BLaER1 treated with 17β-estradiol and CSF1 and Interleukin-3, amounts not matched to agents 10 nM and 100 nM (cell line): ENCODE measurements around the gene SIK3.

Source experiments
- H3K27ac ChIP-seq, 11 experiments: shearing (Covaris generic); formaldehyde crosslinking; 2 replicates each; pipeline ENCODE4 v1.8.1; 2022
- H3K27me3 ChIP-seq, 11 experiments: shearing (Covaris generic); formaldehyde crosslinking; 2 replicates each; pipeline ENCODE4 v1.8.1; 2022
- H3K36me3 ChIP-seq, 11 experiments: shearing (Covaris generic); formaldehyde crosslinking; 2 replicates each; pipeline ENCODE4 v1.8.1; 2022
- H3K4me1 ChIP-seq, 10 experiments: shearing (Covaris generic); formaldehyde crosslinking; 2 replicates each; pipeline ENCODE4 v1.8.1; 2022
- H3K4me2 ChIP-seq, 11 experiments: shearing (Covaris generic); formaldehyde crosslinking; 2 replicates each; pipeline ENCODE4 v1.8.1; 2022
- H3K4me3 ChIP-seq, 10 experiments: shearing (Covaris generic); formaldehyde crosslinking; 2 replicates each; pipeline ENCODE4 v1.8.1; 2022
- H3K9ac ChIP-seq, 11 experiments: shearing (Covaris generic); formaldehyde crosslinking; 2 replicates each; pipeline ENCODE4 v1.8.1; 2022
- H3K9me3 ChIP-seq, 11 experiments: shearing (Covaris generic); formaldehyde crosslinking; replicated peaks in 1 of 11; 2 replicates each; pipeline ENCODE4 v1.8.1; 2022
- H4K20me1 ChIP-seq, 11 experiments: shearing (Covaris generic); formaldehyde crosslinking; 2 replicates each; pipeline ENCODE4 v1.8.1; 2022
- Cebpa-rat ChIP-seq, 11 experiments: shearing (Covaris generic); IDR thresholded peaks; 2 replicates each; pipeline ENCODE4 v1.8.1; 2022

Gene SIK3

DNA sequence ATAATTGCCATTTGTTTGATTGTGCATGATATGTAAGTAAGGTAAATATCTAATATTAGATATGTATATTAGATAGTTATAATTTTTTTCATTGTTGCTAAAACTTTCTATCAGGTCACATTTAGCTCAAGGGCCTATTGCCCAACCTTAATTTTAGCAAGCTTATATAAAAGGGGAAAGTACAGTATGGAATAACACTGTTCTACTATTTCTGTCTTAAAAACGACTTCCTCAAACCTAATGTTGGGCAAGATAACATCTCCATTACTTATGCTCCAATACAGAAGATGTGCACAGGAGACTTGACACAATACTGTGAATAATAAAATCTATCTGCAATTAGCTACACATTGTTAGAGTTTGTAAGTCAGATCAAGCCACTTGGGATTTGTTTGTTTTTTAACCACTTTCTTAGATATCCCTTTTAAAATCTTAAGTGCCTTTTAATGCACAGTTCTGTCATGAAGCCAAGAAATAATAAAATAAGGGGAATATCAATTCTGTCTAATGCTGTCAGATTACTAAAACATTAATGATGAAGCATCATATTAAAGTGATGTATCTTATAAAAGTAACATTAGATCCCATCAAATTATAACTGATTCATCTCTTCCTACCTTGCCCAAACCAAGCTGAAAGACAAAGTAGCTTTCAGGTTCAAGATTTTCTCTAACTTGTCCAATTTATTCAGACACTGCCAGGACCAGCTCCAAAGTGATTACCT lies 98.1 kb downstream of the SIK3 start:
- no peaks in the 10 kb centered on the region for H3K9me3 ChIP-seq
- no peaks in the 10 kb centered on the region for H3K27me3 ChIP-seq
- peak overlapping the region in 1 of 11 experiments; percentile 16; a peak in 2 of 22 replicates for H3K9ac ChIP-seq
- H3K4me3 ChIP-seq, result no peak overlapping the region
- peak overlapping the region in 7 of 11 experiments; percentile 9 to 75 (median 47); a peak in 12 of 22 replicates for H3K4me2 ChIP-seq
- H3K36me3 ChIP-seq, result peaks cover 0 to 17% (median 4%) of the 10 kb centered on the region in 11 experiments; a peak in 6 of 22 replicates
- peak in 2 of 11 experiments; percentile 36 to 73; a peak in 3 of 22 replicates for TF ChIP-seq Cebpa-rat (IDR thresholded peaks at IDR 0.05)
- H3K4me1 ChIP-seq, result peaks cover 0 to 67% (median 25%) of the 10 kb centered on the region in 10 experiments; a peak in 14 of 20 replicates
- H4K20me1 ChIP-seq, result peaks cover 0 to 98% (median 33%) of the 10 kb centered on the region in 11 experiments; a peak in 15 of 22 replicates
- H3K27ac ChIP-seq, result peak overlapping the region in 7 of 11 experiments; percentile 4 to 72 (median 52); a peak in 13 of 22 replicates

DNA sequence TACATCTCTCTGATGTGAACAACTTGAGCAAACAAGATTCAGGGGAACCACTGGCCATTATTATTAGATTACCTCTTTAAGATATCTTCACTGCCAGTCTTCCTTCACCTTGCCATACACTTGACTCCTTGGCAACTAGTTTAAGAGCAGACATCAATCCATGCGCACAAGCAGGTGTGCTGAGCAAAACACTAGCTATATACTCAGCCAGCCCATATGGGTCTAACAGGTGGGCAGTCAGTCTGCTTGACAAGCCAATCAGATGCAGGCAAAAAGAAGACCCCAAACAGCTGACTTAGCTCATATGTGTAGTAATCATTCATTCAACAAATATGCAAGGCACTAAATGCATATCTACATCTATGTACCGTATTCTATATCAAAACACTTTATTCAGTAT lies 101.2 kb downstream of the SIK3 start:
- Histone ChIP-seq H4K20me1 (peaks cover 0 to 95% (median 17%) of the 10 kb centered on the region in 11 experiments; a peak in 13 of 22 replicates), H3K4me1 (peaks cover 17 to 65% (median 38%) of the 10 kb centered on the region in 10 experiments), H3K4me3 (no peak overlapping the region), H3K36me3 (peaks cover 0 to 5% (median 0%) of the 10 kb centered on the region in 11 experiments; a peak in 1 of 22 replicates), H3K27ac (no peak overlapping the region), H3K9ac (no peak overlapping the region), H3K27me3 (no peaks in the 10 kb centered on the region), H3K9me3 (no peaks in the 10 kb centered on the region), H3K4me2 (no peak overlapping the region)
- TF ChIP-seq Cebpa-rat (IDR thresholded peaks at IDR 0.05), result no peak

DNA sequence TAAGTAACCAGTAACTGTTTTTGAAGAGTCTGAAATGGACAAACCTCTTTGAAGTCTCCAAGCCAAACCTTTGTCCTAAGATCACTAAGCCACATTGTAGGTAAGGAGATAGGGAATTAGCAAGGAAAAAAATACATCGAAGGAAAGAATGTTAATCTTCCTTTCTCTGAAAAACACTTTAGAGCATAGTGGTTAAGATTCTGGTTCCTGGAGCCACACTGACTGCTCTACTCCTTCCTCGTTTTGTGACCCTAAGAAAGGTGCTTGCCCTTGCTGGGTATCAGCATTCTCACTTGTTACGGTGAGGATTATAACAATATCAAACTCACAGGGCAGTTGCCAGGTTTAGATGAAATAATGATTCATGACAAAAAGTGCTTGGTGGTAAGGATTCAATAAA lies 104.0 kb downstream of the SIK3 start:
- H3K36me3 ChIP-seq, result peaks cover 0 to 9% (median 0%) of the 10 kb centered on the region in 11 experiments; a peak in 2 of 22 replicates
- no peak for TF ChIP-seq Cebpa-rat (IDR thresholded peaks at IDR 0.05)
- H3K4me1 ChIP-seq, result peaks cover 17 to 66% (median 33%) of the 10 kb centered on the region in 10 experiments
- H3K4me2 ChIP-seq, result peak overlapping the region; percentile 53 to 79 (median 65); a peak in 20 of 22 replicates
- H3K27me3 ChIP-seq, result no peaks in the 10 kb centered on the region
- H3K9me3 ChIP-seq, result no peaks in the 10 kb centered on the region
- peaks cover 0 to 77% (median 10%) of the 10 kb centered on the region in 11 experiments; a peak in 10 of 22 replicates for H4K20me1 ChIP-seq
- peak overlapping the region in 8 of 11 experiments; percentile 7 to 63 (median 48); a peak in 11 of 22 replicates for H3K9ac ChIP-seq
- H3K4me3 ChIP-seq, result no peak overlapping the region
- H3K27ac ChIP-seq, result peak overlapping the region in 9 of 11 experiments; percentile 11 to 68 (median 45); a peak in 13 of 22 replicates

DNA sequence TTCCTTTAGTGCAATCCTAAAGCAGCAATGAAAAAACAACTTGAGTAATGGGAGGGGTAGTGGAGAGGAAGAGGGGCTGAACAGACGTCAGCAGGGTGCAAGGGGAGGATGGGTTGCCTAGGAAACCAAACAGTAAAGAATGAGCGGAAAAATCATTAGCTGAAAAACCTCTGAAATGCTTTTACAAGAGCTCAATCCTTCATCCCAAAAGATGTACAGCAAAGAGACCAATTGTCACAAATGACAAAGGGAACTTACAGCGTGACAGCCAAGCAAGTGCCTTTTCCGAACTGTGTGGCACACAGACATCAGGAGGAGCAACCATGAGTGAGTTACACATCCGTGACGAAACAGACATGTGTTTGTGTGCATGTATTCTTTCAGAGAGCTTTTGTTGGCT lies 104.6 kb downstream of the SIK3 start:
- H3K4me2 ChIP-seq, result peak overlapping the region; percentile 53 to 79 (median 65)
- peak overlapping the region in 9 of 11 experiments; percentile 7 to 63 (median 45); a peak in 12 of 22 replicates for H3K9ac ChIP-seq
- peaks cover 0 to 9% (median 0%) of the 10 kb centered on the region in 11 experiments; a peak in 2 of 22 replicates for H3K36me3 ChIP-seq
- peak overlapping the region in 10 of 11 experiments; percentile 11 to 68 (median 42); a peak in 14 of 22 replicates for H3K27ac ChIP-seq
- peaks cover 0 to 71% (median 10%) of the 10 kb centered on the region in 11 experiments; a peak in 10 of 22 replicates for H4K20me1 ChIP-seq
- H3K9me3 ChIP-seq, result no peaks in the 10 kb centered on the region
- no peaks in the 10 kb centered on the region for H3K27me3 ChIP-seq
- no peak for TF ChIP-seq Cebpa-rat (IDR thresholded peaks at IDR 0.05)
- H3K4me1 ChIP-seq, result peaks cover 17 to 69% (median 39%) of the 10 kb centered on the region in 10 experiments
- H3K4me3 ChIP-seq, result peak overlapping the region in 1 of 10 experiments; percentile 26; a peak in 2 of 20 replicates

DNA sequence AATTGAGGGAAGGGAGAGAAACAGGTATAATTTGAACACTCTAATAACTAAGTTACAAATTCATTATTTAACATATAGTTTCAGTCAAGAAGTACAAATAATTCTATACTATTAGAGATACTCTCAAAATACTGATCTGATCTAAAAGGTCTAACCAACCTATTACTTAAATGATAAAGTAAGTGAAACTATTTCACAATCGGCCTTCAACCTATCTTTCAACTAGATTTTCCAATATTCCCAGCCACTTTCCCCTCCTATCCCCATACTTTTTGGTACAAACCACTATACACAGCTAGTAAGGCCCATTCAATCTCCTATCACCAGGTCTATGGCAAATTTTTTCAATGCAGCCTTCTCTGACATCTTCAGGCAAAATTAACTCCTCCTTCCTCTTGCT lies 106.7 kb downstream of the SIK3 start:
- Histone ChIP-seq H3K9me3 (peaks cover 0 to 6% (median 0%) of the 10 kb centered on the region in 11 experiments; a peak in 1 of 22 replicates), H3K9ac (no peak overlapping the region), H4K20me1 (peaks cover 0 to 66% (median 8%) of the 10 kb centered on the region in 11 experiments; a peak in 10 of 22 replicates), H3K27ac (no peak overlapping the region; a peak in 1 of 22 replicates), H3K36me3 (peaks cover 0 to 9% (median 0%) of the 10 kb centered on the region in 11 experiments; a peak in 3 of 22 replicates), H3K4me1 (peaks cover 26 to 90% (median 58%) of the 10 kb centered on the region in 10 experiments), H3K4me3 (no peak overlapping the region), H3K27me3 (no peaks in the 10 kb centered on the region), H3K4me2 (peak overlapping the region in 1 of 11 experiments; percentile 81; a peak in 2 of 22 replicates)
- TF ChIP-seq Cebpa-rat (IDR thresholded peaks at IDR 0.05), result no peak

DNA sequence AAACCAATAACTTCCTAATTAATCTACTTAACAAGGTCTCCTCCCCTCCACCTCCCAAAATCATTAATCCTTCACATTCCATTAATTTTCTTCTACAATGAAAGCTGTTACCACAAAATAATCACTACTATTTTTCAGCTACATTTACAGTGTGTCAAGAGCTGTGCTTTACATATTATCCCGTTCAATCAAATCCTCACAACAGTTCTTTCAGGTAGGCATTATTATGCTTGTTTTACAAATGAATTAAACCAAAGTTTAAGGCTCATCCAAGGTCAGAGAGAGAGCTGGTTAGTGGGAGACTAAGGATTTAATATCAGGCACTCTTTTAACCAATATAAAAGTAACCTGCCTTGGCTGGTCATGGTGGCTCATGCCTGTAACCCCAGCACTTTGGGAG lies 107.4 kb downstream of the SIK3 start:
- Histone ChIP-seq H3K4me1 (peaks cover 33 to 96% (median 65%) of the 10 kb centered on the region in 10 experiments), H3K4me2 (peak overlapping the region in 5 of 11 experiments; percentile 20 to 98 (median 81); a peak in 6 of 22 replicates), H3K9me3 (peaks cover 0 to 6% (median 0%) of the 10 kb centered on the region in 11 experiments; a peak in 1 of 22 replicates), H3K36me3 (peaks cover 0 to 9% (median 0%) of the 10 kb centered on the region in 11 experiments; a peak in 2 of 22 replicates), H3K4me3 (no peak overlapping the region), H3K27ac (peak overlapping the region in 3 of 11 experiments; percentile 8 to 86 (median 85); a peak in 4 of 22 replicates), H3K9ac (no peak overlapping the region), H4K20me1 (peaks cover 0 to 59% (median 5%) of the 10 kb centered on the region in 11 experiments; a peak in 8 of 22 replicates), H3K27me3 (no peaks in the 10 kb centered on the region)
- TF ChIP-seq Cebpa-rat (IDR thresholded peaks at IDR 0.05), result no peak

DNA sequence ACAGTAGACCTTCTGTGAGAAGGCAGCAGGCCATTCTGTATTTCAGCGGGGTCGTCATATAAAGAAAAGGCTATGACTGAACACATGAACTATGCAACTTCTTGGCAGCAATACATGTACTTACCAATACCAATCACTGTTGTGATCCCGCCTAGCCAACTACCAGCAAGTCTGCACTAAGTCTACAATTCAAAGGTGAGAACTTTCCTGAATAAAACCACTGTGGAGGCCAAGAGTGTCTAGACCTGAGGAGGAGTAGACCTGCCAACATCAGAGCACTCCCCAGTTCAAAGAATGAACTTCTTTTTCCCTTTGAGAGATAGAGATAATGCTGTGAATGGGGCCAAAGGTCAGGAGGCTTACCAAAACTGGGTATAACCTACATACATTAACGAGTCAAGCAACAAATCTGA lies 108.2 kb downstream of the SIK3 start:
- Histone ChIP-seq H3K27ac (peak overlapping the region in 5 of 11 experiments; percentile 8 to 86 (median 83); a peak in 10 of 22 replicates), H3K36me3 (peaks cover 0 to 9% (median 0%) of the 10 kb centered on the region in 11 experiments; a peak in 2 of 22 replicates), H4K20me1 (peaks cover 0 to 53% (median 5%) of the 10 kb centered on the region in 11 experiments; a peak in 8 of 22 replicates), H3K4me1 (peaks cover 33 to 97% (median 72%) of the 10 kb centered on the region in 10 experiments), H3K4me2 (peak overlapping the region in 6 of 11 experiments; percentile 26 to 98 (median 78); a peak in 11 of 22 replicates), H3K4me3 (no peak overlapping the region), H3K9me3 (peaks cover 0 to 6% (median 0%) of the 10 kb centered on the region in 11 experiments; a peak in 1 of 22 replicates), H3K27me3 (no peaks in the 10 kb centered on the region), H3K9ac (no peak overlapping the region; a peak in 1 of 22 replicates)
- TF ChIP-seq Cebpa-rat (IDR thresholded peaks at IDR 0.05), result no peak

DNA sequence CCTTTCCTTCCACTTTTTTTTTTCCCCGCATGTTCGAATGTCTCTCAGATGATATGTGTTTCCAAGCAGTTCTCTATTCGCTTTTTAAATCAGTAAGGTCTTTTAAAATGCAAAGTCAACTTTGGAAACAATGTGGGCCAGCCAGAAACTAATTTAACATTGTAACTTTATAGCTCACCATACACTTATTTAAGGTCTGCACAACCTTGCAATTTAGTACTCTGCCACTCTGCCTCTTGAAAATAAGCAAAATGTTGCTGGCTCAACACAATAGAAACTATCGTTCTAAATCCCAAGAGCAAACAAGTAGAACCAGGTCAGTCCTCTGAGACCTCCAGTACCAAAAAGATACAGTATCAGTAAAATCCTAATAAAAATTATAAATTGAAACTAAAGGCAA lies 109.0 kb downstream of the SIK3 start:
- peaks cover 0 to 45% (median 1%) of the 10 kb centered on the region in 11 experiments; a peak in 7 of 22 replicates for H4K20me1 ChIP-seq
- TF ChIP-seq Cebpa-rat (IDR thresholded peaks at IDR 0.05), result no peak

More for the DNA sequence above, 109.0 kb downstream of the SIK3 start:
- Histone ChIP-seq H3K36me3 (peaks cover 0 to 9% (median 0%) of the 10 kb centered on the region in 11 experiments; a peak in 2 of 22 replicates), H3K4me2 (peak overlapping the region in 6 of 11 experiments; percentile 26 to 98 (median 78); a peak in 11 of 22 replicates), H3K4me1 (peaks cover 28 to 97% (median 74%) of the 10 kb centered on the region in 10 experiments), H3K9ac (peak overlapping the region in 2 of 11 experiments; percentile 5 to 15; a peak in 1 of 22 replicates), H3K4me3 (no peak overlapping the region), H3K9me3 (peaks cover 0 to 6% (median 0%) of the 10 kb centered on the region in 11 experiments; a peak in 1 of 22 replicates), H3K27ac (peak overlapping the region in 8 of 11 experiments; percentile 24 to 86 (median 42); a peak in 12 of 22 replicates), H3K27me3 (no peaks in the 10 kb centered on the region)
